Measurements from ENCODE around the gene DIAPH2.

Gene DIAPH2

DNA sequence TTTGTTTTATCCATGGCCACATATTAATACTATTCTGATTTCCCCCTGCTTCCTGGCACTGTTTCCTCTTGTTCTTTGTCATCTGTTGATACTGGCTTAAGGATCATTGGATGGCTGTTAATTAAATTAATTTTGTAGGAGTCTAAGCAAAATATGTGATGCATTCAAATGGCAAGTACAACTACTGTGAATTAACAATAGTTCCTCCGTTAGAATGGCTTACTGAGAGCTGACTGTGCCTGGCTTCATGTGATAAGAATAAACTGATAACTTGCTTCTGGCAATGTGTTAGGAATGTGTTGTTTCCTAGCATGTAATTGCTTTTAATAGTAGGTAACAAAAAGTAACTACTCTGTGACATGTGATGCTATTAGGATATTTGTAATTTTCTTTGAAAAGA, 297.5 kb downstream of the DIAPH2 start:
- no peak for DNase-seq

DNA sequence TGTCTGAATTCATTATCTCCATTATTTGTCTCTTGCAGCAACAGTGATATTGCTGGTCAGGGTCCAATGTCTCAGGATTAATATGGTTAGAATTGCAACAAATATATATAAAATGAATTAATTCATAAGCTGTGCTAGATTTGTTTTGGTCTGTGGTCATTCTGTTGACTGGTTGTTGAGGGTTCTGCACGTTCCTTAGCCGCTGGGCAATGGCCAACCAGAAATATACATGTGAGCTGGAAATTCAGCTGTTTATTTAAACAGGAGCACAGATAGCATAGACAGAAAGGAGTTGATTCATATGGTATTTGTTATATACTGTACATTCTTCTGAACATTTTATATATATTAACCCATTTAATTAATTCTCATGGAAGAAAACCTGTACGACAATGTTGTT, 299.9 kb downstream of the DIAPH2 start:
- no peak for DNase-seq

DNA sequence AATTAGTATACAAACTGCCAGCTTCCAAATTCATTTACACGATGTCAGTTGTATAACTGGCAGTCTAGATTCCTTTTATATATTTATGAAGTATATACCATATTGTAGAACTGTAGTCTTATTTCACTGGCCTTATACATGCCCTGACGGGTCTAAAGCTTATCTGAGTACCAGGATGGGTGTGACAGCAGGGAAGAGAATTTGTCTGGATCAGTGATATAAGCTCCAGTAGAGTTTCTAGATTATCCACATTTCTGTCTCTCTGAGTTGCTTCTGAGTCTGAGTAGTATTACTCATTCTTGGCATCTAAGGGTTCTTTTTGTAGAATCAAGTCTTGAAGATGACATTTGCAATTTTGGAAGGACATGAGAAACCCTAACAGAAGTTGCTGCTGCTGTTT, 300.4 kb downstream of the DIAPH2 start:
- DNase-seq = no peak

DNA sequence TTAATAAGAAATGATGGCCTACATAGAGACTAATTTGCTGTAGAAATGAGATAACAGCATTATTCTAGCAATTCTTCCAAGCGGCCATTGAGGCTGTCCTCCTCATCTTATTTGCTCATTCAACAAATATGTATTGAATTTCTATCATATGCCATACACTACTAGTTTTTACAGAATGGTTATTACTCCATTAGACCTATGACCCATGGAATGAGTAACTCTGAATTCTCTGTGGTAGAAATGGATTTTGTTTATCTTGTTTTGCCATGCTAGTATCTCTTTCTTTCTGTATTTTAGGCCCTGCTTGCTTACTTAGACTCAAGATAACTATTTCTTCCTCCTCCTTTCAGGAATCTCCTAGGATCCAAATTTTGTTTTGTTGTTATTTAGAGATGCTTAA, 302.6 kb downstream of the DIAPH2 start:
- no peak for DNase-seq

DNA sequence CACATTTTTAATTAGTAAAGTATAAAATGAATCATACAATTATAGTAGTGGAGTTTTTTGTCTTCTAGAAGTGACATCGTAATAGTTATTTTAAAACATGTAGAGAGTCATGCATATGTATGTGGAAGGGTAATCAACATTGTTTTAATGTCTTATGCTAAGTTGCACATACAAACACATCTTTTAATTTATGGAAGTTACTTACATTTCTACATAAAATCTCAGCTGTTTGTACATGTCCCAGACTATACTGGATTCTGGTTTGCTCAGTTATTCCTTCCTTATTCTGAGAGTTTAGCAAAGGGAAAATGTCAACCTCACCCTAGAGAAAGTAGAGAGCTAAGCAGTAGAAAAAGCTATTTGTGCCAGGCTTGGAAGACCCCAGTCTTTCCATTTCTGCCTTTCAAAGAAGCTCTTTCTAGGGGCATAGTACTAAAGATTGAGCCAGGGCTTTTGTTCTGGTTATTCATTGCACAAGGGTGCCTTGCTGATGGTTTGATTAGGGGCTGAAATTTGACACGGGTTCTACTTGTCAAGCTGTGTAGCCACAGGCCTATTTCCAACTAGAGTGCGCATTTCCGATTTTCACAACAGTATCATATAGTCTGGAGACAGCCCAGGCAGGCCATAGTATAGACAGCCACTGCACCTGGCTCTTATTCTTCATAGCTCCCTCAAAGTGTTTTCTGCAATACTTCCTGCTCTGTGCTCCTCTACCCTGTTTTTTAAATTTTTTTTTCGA, 305.4 kb downstream of the DIAPH2 start:
- no peak for DNase-seq

DNA sequence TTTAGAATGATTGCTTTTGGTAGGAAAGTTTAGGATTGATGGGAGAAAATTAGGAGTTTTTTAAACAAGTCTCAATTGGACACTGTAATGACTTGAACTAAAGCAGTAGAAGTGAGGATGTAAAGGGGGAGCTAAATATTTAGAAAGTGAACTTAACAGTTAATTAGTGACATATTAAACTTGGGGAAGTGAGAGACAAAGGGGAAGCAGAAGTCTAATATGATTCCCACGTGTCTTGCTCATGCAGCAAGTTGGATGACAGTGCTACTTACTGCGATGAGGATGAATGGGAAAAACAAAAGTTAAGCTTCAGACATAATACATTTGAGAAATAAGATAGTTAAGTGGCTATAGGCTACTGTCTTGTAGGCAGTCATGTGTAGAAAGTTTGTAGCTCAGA, 309.5 kb downstream of the DIAPH2 start:
- DNase-seq = no peak

DNA sequence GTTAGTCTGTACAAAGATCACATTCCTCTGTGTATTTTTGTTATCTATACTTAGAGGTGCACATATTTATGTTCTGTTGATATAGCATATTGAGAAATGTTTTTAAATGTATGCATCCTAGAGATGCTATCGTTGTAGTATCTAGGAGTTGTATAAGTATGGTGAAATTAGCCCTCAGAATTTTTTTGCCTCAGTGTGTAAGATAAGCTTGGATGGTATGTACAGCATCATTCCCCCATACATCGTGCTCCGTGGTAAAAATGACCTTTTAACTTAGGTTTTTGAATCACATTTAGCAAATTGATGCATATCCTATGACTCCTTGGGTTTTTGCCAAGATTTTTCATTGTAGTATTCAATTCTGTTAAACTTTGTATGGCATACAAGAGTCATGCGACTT, 312.6 kb downstream of the DIAPH2 start:
- no peak for DNase-seq

DNA sequence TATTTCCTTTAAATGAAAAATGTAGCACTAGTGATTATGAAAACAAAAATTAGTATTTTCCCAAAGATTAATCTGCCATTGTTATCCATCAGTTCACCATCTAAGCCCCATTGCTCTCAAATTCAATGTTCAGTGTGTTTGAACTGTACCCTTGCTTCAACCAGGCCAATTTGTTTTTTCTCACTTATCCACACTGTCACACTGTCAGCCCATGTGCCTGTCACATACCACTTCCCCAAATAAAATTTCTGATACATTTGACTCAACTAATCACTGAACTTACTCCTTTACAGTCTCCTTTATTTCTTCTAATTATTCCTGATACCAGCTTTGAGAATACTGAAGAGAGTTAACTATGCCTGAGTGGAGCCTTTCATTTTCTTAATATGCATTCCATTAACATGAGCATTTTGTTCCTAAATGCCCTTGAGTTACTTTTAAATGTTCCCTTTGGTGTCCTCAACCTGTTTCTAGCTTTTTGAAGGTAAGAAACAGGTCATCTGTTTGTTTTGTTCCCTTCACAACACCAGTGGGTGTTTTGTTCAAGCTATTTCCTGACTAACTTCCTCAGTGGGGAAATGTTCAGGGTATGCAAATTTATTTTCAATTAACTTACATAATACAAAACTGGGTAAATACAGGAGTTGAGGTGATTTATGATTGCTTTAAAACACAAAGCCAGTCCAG, 316.2 kb downstream of the DIAPH2 start:
- DNase-seq = no peak

DNA sequence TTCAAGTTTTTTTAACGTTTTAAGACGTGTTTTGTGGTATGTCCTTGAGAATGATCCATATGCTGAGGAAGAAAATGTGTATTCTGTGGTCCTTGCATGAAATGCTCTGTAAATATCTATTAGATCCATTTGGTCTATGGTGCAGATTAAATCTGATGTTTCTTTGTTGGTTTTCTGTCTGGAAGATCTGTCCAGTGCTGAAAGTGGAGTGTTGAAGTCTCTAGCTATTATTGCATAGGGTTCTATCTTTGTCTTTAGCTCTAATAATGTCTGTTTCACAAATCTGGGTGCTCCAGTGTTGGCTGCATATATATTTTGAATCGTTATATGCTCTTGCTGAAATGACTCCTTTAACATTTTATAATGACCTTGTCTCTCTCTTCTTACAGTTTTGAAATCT, 321.5 kb downstream of the DIAPH2 start:
- DNase-seq = no peak

DNA sequence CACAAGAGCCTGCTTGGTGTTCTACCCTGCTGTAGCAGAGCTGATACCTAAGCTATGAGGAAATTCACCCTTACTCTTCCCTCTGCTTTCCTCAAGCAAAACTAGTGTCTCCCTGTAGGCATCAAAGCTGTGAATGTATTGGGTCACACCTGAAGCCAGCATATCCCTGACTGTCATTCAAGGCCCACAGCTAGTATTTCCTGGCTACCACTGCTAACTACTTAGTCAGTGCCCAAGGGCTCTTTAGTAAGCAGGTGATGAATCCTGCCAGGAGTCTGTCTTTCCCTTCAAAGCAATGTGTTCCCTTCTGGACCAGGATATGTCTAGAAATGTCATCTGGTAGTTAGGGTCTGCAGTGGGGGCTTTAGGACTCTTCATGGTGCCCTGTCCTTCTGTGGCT, 324.7 kb downstream of the DIAPH2 start:
- DNase-seq = no peak

DNA sequence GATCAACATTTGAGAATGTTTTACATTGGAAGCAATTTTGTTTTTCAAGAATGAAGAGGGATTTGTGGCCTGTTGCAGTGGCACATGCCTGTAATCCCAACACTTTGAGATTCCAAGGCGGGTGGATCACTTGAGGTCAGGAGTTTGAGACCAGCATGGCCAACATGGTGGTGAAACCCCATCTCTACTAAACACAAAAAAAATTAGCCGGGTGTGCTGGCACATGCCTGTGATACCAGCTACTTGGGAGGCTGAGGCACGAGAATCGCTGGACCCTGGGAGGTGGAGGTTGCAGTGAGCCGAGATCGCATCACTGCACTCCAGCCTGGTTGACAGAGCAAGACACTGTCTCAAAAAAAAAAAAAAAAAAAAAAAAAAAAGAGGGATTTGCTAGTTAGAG, 326.9 kb downstream of the DIAPH2 start:
- no peak for DNase-seq

DNA sequence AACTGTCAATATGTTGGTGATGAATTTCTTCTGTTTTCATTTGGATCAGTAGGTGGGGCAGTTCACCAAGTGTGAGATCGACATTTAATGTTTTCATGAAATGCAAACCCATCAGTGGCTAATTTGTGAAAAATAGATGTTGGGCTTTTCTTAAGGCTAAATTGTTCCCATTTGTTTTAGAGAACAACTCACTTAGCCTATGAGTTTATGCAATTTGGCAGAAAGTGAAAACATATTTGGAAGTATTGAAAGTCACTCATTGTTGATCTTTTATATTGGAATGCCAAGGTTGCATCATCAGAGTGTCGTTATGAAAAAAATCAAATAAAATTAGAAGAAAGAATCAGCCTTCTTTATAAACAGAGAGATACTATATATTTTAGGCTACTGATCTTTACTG, 331.5 kb downstream of the DIAPH2 start:
- no peak for DNase-seq

DNA sequence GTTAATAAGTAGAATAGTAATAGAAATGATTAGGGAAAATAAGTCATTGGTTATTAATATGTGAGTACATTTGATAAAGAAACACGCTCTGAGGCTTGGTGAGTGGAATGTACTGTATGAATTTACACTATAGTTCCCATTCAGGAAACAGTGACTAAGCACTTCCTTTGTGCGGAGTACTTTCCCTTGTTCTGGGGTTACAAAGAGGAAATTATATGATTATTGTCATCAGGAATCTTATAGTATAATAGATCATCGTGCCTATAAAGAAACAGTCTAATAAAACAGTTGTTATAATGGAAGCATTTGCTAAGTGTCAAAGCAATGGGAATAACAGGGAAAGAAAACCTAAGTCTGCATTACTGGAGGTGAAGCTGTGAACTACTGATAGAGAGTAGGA, 337.0 kb downstream of the DIAPH2 start:
- no peak for DNase-seq

DNA sequence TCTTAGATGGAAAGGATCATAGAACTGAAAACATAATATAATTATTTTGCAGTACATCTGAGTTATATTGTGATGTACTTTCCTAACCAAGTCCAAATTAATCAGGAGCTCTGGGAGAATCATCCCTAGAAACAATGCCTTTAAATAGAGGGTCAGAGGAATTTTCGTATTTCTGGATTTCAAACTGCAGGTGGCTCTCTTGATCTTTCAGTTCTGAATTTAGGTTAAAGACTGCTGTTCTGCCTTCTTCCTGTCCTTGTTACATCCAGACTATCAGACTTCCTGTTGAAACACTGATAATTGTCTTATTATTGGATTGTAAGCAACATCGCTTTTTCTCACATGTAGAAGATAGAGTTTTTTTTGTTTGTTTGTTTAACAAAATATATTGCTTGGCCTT, 341.8 kb downstream of the DIAPH2 start:
- DNase-seq = no peak

DNA sequence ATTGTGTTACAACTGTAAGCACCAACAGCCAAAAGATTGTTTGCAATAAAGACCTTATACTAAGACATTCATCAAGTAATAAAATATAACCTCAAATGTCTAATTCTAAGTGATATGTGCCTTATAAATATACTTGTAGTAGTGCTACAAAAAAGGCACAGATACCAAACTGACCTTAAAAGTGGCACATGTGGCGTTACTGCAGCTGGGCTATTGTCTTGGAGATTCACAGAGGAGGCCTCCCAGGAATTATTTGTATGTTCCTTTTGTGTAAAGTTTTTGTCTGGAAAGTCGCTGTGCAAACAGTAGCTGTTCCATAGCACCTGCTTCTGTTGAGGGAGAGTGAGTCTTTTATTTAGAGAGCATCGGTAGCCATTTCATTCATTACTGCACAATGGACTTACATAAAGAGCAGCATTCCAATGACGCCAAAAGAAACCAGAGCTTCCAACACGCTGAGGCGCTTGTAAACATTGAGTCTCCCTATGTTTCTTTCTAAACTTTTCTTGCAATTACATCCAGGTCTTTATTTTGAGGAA, 342.8 kb downstream of the DIAPH2 start:
- DNase-seq = no peak

DNA sequence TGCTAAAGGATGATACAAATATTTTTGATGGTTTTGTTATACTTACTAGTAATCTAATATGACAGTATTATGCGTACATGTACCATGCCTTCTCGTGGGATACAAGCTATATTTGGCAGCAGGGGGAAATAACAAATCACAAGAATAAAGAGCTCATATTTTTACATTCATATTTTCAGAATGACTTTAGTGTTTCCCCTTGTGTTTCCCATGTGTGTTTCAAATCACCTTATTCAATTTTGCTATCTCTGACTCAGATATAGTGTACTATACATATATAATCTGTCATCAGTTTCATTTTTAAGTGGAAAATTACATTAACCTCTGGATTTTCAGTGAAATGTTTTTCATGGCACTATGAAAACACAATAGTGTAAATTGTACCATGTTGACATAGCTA, 345.8 kb downstream of the DIAPH2 start:
- no peak for DNase-seq

DNA sequence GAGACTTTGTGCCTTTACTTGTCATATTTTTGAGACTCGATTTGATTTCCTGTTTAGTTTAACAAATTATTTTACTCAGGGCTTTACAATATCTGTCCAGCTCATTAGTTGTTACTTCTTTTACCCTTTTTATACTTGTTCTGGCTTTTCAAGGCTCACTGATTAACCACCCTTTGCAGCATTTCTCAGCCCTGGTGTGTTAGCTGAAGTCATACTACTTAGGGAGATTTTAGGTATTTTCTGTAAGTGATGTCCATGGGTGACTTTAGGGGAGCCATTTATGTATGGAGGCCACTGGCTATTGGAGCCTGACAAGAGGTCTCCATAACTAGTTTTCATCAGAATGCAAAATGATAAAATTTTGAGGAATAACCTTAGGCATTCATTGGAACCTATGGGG, 346.3 kb downstream of the DIAPH2 start:
- no peak for DNase-seq

DNA sequence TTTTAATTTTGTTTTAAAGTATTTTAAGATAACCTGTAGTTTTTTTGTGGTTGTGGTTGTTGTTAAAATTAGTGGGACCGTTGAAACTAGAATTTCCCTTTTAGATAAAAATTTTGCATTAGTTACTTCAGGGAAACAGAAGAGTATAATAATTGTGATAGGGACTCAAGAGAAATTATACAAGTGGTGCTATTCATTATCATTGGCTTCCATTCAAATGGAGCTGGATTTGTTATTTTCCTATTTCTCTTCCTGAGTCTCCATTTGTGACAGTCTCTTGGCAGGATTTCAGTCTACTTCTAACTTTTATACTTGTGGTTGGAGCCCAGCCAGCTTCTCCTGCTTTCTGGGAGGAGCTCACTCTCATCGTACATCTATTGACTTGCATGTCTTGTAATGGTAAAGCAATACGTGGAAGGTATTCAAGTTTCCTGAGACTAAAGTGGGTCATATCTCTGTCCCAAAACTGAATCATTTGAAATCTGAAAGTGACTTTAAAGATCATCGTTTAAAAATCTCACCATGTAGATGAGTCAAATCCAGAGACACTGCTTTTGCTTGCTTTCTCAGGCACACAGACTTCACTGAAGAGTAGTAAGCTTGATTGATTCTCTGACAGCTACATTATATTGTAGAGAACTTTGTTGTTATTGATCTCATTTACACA, 354.9 kb downstream of the DIAPH2 start:
- no peak for DNase-seq

DNA sequence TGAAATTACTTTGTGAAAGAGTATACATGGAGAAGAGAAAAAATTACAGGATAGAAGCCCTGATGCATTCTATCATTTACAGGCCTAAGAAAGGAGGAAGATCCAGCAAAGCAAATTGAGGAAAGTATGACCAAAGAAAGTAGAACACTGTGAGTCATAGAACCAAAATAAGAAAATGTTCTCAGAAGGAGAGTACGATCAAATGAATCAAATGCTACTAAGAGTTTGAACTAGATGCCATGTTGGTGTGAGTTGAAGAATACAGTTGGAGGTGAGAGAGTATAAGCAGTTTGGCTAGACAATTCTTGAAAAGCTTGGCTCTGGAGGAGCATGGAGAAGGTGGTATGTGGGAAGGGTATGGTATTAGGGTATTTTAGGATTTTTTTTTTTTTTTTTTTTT, 360.8 kb downstream of the DIAPH2 start:
- no peak for DNase-seq

DNA sequence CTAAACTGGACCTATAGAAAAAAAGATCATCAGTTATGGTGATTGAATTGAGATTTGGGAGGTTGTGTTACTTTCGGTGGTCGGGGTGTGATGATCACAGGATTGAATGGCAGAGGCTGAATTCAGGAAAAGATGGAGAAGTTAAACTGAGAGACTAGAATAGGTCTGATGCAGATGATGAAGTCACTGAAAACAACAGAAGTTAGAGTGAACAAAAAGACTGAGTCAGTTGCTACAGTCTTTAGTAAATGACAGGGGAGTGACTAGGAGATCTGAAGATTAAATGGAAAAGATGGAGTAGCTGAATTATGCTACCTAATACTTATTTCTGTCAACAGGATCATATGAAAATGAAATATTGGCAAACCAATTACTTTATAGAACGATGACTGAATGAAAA, 362.2 kb downstream of the DIAPH2 start:
- DNase-seq = no peak

DNA sequence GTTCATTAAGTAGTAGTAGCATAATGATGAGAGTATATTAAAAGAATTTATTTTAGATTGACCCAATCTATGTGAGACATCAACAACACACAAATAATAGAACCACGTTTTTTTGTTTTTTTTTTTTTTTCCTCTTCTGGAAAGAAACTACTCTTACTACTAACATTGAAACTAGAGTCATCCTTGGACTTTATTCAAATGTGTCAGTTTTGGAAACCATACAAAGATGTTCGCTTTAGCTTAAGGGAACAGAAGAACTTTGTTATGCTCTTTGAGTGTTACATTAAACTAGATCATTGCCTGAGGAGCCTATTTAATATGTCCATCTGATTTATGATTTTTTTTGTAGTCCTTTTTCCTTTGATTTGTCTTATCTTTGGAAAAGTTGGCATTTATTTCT, 365.8 kb downstream of the DIAPH2 start:
- no peak for DNase-seq

DNA sequence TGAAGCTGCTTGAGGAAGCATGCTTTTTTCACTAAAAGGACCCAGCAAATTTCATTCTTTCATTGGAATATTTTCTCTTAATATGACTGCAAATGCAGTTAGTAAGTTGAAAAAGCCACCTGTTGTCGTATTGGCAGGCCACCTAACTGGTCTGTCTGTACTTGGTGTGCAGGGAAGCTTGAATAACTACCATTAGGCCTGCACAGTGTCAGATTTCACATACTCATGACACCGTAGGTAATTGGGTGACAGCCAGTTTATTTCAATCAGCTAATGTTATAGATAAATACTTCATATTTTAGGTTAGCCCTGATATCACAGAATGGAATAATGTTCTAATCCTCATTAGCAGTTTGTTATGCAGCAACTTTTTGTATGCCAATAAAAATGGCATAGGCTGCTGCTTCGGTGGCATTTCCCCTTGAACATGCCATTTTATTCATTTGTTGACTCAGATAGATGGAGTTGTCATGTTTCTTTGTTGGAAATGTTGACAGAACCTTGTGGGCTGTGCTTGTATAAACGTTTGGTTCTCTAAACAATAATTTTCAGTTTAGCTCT, 372.8 kb downstream of the DIAPH2 start:
- no peak for DNase-seq

DNA sequence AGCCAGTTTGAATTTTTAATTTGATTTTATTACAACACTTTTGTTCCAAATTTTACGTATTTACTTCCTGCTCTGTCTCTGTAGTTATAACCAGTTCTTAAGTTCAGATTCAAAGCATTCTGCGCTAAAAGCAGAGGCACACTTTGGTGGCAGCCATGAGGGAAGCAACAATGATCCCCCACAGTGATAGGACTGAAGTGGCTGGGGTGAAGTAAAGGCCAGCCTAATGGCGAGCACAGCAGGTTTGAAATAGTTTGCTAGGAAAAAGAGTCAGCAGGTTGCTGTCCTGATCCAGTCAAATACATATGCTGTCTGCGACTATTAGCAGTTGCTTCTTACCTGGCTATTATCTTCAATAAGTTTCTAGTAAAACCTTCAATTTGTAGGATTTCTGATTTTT, 375.4 kb downstream of the DIAPH2 start:
- DNase-seq = no peak

DNA sequence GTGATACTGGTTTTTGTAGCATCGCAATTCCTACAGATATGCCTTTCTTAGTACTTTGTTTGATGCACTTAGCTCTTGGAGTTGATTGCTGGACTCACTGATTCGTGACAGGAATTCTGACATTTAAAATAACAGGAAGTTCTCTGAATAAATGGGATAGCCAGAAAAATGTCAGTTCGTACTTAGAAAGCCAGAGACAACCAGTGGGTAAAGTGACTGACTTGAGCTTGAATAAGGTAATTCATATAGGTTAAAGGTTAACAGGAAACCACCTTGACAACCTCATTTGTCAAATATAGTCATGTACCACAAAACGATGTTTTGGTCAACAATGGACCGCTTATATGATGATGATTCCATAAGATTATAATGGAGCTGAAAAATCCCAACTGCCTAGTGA, 380.4 kb downstream of the DIAPH2 start:
- no peak for DNase-seq

Measured in activated gamma-delta T cell (primary cell).